ENCODE data around the gene ZFP36L1. TPM values are rescaled to one million over a fixed set of nuclear protein-coding genes. Genes with fewer than 3 reads are reported as not detected.

Gene ZFP36L1
- total RNA-seq, 1 donor, result 24.2 TPM

GRCh38 chr14:68749487-68750475 is 43.1 kb downstream of the ZFP36L1 start:
- TF ChIP-seq, protein P1, sequence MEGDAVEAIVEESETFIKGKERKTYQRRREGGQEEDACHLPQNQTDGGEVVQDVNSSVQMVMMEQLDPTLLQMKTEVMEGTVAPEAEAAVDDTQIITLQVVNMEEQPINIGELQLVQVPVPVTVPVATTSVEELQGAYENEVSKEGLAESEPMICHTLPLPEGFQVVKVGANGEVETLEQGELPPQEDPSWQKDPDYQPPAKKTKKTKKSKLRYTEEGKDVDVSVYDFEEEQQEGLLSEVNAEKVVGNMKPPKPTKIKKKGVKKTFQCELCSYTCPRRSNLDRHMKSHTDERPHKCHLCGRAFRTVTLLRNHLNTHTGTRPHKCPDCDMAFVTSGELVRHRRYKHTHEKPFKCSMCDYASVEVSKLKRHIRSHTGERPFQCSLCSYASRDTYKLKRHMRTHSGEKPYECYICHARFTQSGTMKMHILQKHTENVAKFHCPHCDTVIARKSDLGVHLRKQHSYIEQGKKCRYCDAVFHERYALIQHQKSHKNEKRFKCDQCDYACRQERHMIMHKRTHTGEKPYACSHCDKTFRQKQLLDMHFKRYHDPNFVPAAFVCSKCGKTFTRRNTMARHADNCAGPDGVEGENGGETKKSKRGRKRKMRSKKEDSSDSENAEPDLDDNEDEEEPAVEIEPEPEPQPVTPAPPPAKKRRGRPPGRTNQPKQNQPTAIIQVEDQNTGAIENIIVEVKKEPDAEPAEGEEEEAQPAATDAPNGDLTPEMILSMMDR (IDR thresholded peaks at IDR 0.05; ENCODE audit: insufficient read depth, low read depth, low read length), result no peak
- peak; percentile 96 for DNase-seq (ENCODE audit: low read depth)
- H3K4me3 ChIP-seq (ENCODE audit: low read depth, low read length), result no peak overlapping the region

GRCh38 chr14:68748691-68749090 is 44.2 kb downstream of the ZFP36L1 start:
- DNase-seq (ENCODE audit: low read depth), result no peak
- H3K4me3 ChIP-seq (ENCODE audit: low read depth, low read length), result no peak overlapping the region
- TF ChIP-seq, protein P1 (IDR thresholded peaks at IDR 0.05; ENCODE audit: insufficient read depth, low read depth, low read length), result no peak

DNA sequence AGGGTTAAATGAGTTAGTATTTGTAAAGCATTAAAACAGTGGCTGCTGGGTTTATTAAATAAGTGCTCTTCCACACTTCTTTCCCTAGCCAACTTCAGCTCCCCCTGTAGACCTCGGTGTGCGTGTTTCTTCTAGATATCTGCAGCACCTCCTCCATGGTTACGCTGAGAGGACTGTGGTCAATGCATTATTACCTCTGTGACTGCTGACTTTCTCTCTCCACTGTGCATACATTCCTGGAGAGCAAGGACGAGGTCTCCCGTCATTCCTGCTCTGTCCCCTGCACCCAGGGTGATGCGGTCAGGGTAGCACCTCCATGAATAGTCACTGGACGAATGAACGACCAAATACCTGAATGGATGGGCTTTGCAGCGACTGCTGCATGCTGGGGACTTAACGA is 44.6 kb downstream of the ZFP36L1 start:
- DNase-seq (ENCODE audit: low read depth), result no peak
- no peak overlapping the region for H3K4me3 ChIP-seq (ENCODE audit: low read depth, low read length)
- TF ChIP-seq, protein P1 (IDR thresholded peaks at IDR 0.05; ENCODE audit: insufficient read depth, low read depth, low read length), result no peak

GRCh38 chr14:68747393-68747792 is 45.5 kb downstream of the ZFP36L1 start:
- DNase-seq (ENCODE audit: low read depth), result no peak
- TF ChIP-seq, protein P1 (IDR thresholded peaks at IDR 0.05; ENCODE audit: insufficient read depth, low read depth, low read length), result no peak
- H3K4me3 ChIP-seq (ENCODE audit: low read depth, low read length), result no peak overlapping the region

DNA sequence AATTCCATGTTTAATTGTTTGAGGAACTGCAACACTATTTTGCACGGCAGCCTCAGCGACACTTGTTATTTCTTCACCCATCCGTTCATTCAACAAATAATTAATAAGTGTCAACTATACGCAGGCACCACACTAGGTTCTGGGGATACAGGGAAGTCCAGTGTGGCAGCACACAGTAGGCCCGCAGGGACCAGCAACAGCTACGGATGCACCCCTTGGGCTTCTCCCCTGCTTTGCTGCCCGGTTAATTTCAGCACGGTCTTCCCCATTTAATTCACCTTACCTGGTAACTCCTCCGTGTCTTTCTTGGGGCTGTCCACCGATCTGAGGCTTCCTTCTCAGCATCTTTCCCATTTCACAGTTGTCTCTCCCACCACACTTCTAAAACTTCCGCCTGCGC is 48.3 kb downstream of the ZFP36L1 start:
- no peak for DNase-seq (ENCODE audit: low read depth)
- H3K4me3 ChIP-seq (ENCODE audit: low read depth, low read length), result no peak overlapping the region
- TF ChIP-seq, protein P1 (IDR thresholded peaks at IDR 0.05; ENCODE audit: insufficient read depth, low read depth, low read length), result no peak

GRCh38 chr14:68741839-68742470 is 50.9 kb downstream of the ZFP36L1 start:
- no peak for DNase-seq (ENCODE audit: low read depth)
- no peak overlapping the region for H3K4me3 ChIP-seq (ENCODE audit: low read depth, low read length)
- TF ChIP-seq, protein P1 (IDR thresholded peaks at IDR 0.05; ENCODE audit: insufficient read depth, low read depth, low read length), result no peak
